ENCODE data around the gene CDC42EP3.

The CDC42EP3 gene, protein sequence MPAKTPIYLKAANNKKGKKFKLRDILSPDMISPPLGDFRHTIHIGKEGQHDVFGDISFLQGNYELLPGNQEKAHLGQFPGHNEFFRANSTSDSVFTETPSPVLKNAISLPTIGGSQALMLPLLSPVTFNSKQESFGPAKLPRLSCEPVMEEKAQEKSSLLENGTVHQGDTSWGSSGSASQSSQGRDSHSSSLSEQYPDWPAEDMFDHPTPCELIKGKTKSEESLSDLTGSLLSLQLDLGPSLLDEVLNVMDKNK

DNA sequence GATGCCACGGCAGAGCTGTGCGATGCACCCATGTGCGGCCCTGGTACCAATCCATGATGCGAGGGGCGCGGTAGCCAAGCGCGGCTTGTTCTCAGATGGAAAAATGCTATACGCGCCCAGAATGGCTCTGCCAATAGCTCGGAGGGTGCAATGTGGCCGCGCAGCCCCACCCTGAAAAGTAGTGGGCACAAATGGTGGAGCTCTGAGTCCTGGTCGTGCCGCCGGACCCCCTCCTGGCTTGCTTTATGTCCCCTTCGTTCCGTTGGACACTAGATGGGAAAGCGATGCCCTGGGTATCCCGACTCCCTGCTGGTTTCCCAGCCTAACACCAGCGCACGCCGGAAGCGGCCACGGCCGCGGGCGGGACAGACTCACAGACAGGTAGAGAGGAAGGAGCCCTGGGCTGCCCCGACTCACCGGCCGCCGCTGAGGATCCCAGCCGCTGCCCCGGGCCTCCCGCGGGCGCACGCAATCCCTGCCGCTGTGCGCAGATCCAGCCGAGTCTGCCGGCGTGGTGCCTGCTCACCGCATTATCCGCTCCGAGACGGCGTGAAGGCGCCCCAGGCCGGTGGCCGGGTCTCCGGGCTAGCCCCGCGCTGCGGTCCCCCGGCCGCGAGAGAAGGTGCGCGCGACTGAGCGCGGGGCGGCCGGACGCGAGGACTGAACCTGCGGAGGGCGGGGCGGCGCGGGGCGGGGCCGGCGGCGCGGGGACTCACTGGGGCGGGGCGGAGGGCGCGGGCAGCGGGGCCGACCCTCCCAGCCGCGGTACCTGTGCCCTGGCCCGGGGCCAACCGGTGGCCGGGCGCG lies at the start of gene CDC42EP3:
Gene CDC42EP3, minus strand, starts transcription at position 634 of the 807 bp plus-strand sequence. CDS start 25,055 bp downstream, outside the sequence.
- peak; percentile 74 for DNase-seq (ENCODE audit: low spot score)

DNA sequence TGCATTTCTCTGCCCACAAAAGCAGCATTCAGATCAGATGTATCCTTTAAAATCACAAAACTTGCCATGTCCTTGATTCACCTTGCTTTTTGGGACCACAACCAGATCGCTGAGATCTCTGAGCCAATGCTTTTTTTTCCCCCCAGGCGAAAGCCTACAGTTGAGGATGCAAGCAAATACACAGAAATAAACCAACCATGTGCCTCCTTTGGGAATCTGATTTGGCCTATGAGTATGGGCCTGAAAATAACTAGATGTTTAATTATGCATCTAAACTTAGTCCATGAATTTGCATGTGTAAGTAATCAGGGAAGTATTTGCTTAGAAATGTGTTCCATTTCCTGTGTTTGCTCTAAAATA lies 49.7 kb upstream of the CDC42EP3 start:
- no peak for DNase-seq (ENCODE audit: low spot score)

DNA sequence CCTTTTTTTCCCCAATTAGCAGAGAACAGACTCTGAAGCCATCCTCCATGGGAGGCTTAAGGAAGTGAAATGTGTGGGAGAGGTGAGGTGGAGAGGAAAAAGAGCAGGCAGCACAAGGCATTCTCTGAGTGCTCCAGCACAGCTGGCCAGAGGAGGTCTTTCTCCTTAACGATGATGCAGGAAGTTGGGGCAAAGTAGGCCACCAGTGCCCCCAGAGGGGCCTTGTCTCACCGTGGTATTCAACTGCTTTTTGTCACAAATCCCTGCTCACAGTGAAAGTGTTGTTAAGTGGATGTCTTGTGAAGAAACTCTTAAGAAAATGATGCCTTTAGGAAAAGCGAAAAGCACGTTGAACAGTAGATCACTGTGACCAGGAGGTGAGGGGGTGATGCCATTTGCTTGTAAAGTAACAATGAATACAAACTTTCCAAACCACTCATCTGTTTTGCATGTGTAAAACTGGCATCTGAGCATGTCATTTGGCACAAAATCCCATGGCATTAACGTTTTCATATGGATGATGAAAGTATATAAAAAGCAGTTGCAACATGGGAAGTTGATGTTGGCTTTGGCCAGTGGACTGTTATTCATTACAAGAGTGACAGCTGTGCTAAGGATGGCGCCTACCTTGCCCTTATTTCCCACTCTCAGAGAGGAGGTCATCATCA lies 49.2 kb upstream of the CDC42EP3 start:
- DNase-seq (ENCODE audit: low spot score): no peak

DNA sequence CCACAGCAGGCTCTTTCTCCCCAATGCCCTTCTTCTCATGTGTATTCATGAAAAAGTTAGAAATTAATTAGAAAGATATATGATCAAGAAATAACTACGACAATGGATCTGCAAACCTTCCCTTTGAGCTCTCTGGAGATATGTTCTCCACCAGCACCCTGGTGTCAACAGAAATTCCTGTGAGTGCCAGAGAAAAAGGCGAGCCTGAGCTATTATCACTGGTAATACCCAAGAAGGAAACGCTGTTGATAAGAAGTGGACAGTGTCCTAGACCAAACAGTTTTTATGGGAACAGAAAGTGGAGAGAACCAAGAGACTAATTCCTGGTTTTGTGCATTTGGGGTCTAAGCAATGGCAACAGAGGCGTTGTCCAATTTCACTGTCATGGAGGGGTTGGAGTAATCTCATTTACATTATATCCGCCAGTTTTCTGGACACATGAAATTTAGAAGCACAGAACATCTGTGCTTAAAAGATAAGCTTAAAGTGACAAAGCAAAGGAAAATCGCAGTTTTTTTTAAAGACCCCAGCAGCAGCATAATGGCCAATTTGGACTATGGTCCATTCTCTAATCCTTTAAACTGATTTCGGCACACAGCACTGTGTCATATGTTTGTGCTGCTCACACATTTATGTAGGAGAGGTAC lies 47.2 kb upstream of the CDC42EP3 start:
- no peak for DNase-seq (ENCODE audit: low spot score)

DNA sequence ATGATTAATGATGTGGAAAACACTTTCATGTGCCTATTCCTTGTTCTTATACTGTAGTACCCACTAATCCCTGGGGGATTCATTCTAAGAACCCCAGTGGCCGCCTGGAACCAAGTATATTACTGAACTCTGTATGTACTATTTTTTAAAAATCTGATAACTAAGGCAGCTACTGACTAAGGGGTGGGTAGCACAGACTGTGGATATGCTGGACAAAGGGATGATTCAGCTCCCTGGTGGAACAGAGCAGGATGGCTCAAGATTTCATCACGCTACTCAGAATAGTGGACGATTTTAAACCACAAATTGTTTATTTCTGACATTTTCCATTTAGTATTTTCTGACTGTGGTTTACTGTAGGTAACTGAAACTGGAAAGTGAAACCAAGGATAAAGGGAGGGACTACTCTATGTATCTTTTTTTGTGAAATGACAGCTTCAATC lies 41.8 kb upstream of the CDC42EP3 start:
- peak; percentile 69 for DNase-seq (ENCODE audit: low spot score)

DNA sequence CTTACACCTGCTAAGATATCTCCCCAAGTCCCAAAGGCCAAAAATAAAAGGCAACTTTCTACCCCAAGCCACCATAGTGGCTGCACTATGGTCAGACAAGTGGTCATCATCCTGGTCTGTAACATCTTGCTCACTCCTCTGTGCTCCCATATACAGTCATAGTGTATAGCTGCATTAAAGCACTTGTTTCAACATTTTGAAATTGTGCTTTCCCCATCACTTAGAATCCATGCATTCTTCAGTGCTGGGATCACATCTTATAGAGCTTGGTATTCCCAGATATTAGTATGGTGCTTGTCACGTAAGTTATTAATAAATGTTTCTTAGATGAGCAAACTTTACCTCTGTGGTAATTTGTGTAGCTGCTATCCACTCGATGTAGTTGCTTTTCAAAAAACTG lies 40.4 kb upstream of the CDC42EP3 start:
- no peak for DNase-seq (ENCODE audit: low spot score)

DNA sequence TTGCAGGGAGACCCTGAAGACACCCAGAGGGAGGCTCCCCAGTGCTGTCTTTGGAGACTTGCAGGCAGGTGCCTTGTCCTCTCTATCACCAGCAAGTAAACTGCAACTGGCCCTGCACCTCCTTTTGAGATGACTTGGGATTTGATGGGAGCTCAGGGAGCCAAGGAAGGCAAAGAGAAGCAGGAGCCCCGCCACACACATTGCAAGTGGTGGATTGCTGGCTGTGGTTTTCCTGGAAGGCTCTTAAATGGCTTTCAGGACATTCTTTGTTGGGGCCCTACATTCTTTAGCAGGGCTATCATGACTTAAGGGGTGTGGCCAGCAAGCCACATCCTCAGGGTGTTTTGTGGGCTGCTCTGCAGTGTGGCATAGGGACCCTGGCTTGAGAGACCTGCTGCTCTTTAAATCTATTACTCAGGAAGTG lies 39.9 kb upstream of the CDC42EP3 start:
- peak; percentile 79 for DNase-seq (ENCODE audit: low spot score)

DNA sequence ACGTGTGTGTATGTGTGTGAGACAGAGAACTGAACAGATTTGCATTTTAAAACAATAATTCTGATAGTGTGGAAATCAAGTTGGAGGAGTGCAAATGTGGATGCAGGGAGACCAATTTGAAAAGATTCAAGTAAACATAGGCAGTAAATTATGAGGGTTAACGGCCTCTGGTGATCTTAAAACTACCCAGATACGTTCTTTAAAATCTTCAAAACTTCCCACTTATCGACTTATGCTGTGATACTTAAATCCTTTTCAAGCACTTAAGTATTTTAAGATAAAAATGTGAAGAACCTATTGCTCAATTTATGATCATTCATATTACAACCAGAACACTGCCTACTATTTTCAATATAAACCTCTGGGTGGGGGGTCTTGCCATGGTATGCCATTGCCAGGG lies 37.7 kb upstream of the CDC42EP3 start:
- DNase-seq (ENCODE audit: low spot score): no peak

DNA sequence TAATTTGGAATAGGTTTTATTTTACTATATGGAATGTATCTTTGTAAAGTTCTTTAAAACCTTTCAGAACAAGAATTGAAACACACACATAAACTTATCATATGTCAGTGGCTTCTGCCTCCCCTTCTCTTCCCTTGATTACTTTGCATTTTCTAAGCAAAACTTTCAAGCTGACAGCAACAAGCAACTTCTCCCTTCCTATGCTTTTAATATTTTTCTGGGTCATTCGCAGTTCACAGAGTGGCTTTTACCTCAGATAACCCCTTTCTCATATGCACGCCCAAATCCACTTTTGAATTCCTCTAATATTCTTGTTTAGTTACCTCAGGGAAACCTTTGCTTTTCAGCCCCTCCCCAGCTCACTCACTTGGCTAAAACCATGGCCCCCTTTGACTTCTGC lies 36.7 kb upstream of the CDC42EP3 start:
- no peak for DNase-seq (ENCODE audit: low spot score)

DNA sequence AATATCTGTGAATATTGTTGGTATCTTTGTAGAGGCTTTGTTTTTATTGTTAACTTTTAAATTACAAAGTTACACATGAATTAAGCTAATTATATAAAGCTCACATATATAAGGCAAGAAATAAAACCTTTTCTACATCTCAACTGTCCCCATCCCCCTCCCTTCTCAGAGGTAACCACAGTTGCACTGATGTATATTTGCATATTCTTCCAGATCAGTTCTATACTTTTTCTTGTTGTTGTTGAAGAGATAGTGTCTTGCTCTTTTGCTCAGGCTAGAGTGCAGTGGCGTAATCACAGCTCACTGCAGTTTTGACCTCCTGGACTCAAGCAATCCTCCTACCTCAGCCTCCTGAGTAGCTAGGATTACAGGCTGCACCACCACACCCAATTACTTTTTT lies 36.0 kb upstream of the CDC42EP3 start:
- DNase-seq (ENCODE audit: low spot score): no peak

DNA sequence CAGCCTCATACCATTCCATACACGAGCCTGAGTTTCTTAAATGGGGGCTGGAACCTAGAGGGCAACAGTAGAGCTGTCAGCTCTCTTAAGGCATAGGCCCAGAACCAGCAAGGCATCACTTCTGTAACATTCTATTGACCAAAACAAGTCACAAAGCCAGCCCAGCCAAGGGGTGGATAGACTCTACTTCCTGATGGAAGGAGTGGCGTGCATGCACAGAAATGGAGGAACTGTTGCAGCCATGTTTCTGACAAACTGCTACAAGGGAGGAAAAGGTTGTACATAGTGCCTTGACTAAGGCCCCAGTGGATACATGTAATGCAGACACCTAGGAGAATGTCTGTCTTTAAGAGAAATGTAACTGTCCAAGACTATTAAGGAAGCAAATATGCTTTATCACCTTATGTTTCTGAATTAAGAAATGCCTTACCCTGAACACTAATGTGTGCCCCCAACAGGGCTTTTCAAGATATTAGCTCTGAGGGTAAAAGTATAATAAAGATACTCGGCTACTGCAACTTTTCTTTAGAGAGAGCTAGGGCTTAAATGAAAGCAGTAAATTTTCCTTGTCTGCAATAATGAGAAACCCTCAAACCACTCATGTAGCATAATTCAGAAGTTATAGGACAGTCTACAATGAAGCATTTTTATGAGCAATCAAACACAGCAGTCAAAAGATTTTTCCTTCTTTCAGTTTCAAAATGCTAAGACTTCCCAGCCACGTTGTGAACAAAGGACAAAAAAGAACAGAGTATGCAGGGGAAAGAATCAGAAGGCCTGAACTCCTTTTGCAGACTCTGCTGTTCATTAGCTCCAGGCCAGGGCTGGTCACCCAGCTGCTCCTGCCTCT lies 35.1 kb upstream of the CDC42EP3 start:
- no peak for DNase-seq (ENCODE audit: low spot score)

DNA sequence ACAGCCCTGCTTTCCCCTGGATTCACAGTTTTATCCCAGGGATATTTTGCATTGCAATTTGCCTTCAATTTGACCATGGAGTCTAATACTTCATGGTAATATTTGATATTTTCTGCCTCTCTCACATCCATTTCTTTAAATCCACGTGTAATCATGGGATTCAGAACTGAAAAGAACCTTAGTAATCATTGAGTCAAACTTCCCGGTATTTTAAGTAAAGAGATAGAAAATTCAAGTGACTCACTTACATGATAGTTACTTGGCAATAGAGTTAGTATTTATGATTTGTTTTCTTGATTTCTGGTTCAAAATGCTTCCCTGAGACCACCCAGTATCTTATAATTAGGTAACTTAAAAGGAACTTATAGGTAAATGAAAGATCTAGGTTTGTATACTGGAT lies 33.7 kb upstream of the CDC42EP3 start:
- no peak for DNase-seq (ENCODE audit: low spot score)

DNA sequence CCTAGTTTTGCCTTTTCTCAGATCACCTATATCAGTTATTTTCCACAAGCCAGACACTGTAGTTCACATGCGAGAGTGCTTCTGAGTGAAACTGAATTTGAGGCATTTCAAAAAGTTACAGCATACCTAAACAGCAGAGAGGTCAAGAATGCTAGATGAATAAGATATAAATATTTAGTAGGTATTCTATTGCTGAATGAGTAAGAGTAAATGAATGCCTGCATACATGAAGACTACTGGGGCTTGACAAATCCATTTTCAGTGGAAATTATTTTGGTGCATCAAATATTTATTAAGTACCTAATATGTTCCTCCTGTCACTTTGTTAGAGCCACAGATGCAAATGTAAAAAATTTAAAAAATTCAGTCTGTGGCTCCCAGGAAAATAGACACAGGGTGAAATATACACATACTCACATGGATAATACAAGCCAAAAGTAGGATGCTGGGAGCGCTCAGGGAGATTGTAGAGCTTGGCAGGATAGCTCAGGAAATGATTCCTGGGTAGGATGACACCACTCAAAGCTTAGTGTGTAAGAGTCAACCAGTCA lies 27.6 kb upstream of the CDC42EP3 start:
- DNase-seq (ENCODE audit: low spot score): no peak

DNA sequence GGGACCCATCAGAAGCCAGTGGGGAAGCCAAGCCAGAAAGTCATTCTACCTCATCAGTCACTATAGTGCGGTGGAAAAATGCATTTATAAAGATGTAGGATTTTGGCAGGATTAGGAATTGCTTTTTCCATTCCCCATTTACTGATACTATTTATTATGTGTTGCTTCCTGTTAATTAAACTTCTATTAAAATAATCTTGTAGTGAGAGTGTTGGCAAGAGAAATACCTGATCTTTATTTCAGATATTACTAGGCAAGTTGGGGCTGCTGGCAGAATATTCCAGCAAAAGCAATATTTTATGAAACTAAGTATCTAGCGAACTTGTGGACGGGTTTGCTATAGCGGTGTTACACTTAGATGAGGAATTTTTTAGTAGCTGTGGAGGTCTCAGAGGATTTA lies 23.9 kb upstream of the CDC42EP3 start:
- DNase-seq (ENCODE audit: low spot score): no peak

DNA sequence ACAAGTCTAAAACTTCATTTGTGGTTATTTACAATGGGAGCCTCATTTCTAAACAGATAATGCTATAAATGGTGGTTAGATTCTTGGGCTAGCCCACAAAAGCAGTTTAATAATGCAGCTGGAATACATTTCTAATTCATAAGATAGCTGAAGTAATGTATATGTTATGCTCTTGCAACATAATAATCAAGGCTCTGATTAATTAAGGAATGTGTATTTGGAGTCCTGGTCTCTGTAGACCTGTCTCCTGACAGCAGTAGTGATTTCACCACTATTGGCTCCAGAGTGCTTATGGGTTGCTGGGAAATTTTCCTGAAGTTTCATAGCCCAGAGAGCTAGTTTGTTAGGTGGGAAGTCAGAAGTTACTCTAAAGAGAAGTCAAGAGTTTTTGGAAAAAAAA lies 21.3 kb upstream of the CDC42EP3 start:
- DNase-seq (ENCODE audit: low spot score): no peak

DNA sequence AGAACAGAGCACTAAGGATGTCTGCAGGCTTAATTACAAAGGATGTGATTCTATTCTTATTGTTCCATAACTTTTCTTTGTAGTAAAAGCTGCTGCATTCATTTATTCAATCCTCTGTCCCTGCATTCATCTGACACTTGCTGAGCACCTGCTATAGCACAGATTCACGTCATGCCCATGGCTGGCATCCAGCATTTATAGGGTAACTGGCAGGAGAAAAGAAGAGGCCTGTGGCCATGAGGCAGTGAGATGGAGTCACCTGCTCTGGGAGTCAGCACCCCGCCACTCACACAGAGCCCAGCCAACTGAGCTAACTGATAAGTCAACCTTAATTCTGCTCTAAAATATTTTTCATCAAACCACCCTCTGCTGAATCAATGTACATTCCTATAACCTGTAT lies 18.3 kb upstream of the CDC42EP3 start:
- DNase-seq (ENCODE audit: low spot score): no peak

DNA sequence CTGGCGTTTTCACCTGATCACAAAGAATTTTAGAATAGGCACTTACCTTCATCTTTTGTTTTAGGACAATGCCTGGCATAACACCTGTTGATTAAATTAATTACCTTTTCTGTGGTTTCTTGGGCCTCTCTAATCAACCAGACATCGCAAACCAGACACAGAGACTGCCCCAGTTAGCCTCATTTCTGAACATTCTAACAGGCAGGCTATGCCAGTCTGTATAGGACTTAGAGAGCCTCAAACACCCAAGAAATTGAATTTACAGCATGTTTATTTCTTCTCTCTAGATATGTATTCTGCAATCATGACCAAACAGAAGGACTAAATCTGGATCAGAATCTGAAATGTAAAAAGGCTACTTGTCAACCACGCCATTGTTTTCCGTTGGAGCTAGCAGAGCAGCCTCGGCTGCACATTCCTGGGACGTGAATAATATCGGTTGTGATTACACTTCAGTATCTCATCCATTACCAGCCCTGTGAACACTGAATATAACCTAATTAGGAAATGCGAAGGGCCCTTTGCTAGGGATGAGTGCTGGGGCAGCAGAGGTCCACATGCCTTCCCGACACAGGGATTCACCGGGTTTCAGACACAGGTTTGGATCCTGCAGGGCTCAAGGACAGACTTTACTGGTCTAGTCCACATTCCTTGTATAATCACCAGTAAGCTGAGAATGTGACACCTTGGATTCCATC lies 17.5 kb upstream of the CDC42EP3 start:
- DNase-seq (ENCODE audit: low spot score): peak; percentile 72

DNA sequence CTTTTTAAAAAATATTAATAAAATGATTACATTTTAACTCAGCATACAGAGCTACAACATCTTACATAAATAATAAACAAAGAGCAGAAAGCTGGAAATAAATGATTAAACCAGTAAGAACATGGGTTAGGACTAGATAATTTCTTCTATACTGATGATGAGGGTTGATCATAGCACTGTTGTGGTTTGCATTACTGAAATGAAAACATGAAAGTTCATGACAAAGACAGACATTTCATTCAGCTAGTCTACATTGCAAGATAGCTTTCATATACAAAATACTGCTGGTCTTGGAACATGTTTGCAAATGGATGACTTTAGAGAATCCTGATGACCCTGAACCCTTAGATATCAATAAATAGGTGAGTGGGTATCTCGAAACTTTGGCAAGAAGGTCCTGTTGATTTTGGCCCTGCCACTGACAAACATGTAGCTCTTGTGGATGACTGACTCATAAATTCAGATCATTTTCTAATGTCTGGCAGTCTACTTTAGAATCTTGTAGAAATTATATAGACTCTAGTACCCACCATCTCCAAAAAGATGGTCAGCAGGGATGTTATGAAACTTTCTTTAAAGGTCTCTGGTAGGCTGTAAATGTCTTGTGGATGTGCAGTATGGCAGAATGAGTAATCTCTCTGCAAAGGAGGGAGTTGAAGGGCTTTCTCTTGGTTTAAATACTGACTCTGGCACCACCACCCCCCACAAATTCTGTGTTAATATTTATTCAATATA lies 15.5 kb upstream of the CDC42EP3 start:
- no peak for DNase-seq (ENCODE audit: low spot score)

DNA sequence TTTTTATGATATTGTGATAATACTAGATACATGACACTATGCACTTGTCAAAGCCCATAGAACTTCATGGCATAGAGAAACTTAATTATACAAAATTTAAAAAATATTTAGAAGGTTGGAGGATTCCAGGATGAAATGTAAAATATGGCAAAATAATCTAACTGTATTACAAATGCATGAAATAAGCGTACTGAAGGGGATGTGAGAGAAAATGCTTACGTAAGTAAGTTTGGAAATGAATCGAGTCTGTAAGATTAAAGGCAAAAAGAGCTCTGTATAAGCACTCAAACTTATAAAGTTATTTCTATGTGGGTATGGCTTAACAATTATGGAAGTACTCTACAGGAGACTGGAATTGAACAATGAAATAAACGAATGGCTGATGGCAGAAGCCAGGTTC lies 13.4 kb upstream of the CDC42EP3 start:
- DNase-seq (ENCODE audit: low spot score): no peak
